Smooth muscle cell of the coronary artery (primary cell): ENCODE measurements around the gene KLF16. TPM values are rescaled to one million over a fixed set of nuclear protein-coding genes. Genes with fewer than 3 reads are reported as not detected.

Source experiments
- total RNA-seq: library from RNA; depleted of rRNA; stranded (reverse); fragments of >200 nt; gene quantifications from 2 replicates; pipeline ENCODE4 v1.2.3, GENCODE V29; 2014; ENCODE audit warnings: low replicate concordance

Gene KLF16
- 0.94 and 3.8 TPM in 2 replicates for total RNA-seq

DNA sequence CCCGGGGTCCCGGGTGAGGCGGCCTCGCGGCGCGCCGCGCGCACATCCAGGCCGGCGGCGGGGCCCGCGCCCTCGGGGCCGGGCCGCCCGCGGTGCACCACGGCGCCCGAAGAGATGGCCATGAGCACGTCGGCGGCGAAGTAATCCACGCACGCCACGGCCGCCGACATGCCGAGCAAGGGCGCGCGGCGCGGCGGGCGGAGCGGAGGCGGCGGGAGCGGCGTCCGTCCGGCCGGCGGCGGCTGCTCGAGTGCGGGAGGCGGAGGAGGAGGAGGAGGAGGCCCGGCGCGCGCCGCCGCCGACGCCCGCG is at the start of gene KLF16:
KLF16 (minus strand) TSS at position 252 of the 310 bp plus-strand sequence; CDS start at position 170, 82 bp downstream.

GRCh38 chr19:1905110-1905862 is 41.9 kb upstream of the KLF16 start, which contains the start of the genes ADAT3 and SCAMP4:
ADAT3 (plus strand) TSS chr19:1905399; CDS start chr19:1912048, 6,649 bp downstream.
SCAMP4 (plus strand) TSS chr19:1905399; CDS start chr19:1915020, 9,621 bp downstream.

DNA sequence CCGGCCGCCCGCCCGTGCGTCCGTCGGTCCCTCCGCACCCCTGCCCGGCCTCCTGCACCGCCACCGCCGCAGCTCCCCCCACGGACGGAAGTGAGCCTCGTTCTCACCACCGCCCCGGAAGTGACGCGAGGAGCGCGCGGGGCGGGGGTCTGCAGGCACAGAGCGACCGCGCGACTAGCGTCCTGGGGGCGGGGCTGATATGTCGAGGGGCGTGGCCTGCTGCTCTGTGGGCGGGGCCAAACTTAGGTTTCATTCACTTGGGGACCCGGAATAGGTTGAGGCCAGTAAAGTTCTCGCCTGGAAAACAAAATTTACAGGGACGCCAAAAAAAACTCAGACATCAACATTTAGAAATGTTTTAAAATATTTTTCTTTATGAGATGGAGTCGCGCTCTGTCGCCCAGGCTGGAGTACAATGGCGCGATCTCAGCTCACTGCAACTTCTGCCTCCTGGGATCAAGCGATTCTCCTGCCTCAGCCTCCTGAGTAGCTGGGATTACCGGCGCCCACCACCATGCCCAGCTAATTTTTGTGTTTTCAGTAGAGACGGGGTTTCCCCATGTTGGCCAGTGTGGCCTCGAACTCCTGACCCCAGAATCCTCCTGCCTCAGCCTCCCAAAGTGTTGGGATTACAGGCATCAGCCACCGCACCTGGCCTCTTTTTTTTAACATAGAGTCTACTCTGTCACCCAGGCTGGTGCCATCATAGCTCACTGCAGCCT is 22.2 kb upstream of the KLF16 start, which contains the start of gene ABHD17A:
ABHD17A (minus strand) TSS at position 99 of the 722 bp plus-strand sequence. CDS start 3,930 bp downstream, outside the sequence.

DNA sequence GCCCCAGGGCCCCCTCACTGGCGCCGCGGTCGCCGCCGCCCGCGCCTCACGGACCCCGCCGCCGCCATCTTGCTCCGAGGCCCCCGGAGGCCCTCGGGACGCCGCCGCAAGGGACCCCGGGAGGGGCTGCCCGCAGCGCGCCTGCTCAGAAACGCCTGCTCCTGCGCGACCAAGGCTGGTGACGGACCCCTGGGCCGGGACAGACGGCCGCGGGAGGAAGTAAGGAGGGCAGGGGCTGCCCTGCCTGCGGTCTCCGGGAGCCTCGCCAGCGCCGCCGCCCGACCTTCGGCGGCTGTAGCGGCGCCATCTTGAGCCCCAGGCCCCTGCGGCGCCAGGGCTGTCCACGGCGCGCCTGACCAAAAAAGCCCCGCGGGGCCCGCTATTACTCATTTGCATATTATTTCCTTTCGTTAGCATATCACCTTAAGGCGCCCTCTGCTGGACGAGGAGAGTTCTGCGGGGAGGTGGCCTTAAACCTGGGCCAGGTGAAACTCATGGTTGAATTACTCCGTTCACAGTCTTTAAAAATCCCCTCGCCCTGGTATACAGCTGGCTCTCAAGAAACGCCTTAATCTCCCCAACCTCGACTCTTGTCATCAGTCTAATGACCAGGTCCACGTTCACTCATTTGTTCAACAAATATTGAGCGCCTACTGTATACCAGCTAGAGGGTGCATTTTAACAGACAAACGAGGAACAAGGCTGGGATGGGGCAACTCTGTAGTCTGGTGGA is 14.8 kb downstream of the KLF16 start, which contains the start of gene REXO1:
REXO1 (minus strand) TSS at position 85 of the 733 bp plus-strand sequence. CDS start 125 bp downstream, outside the sequence.

GRCh38 chr19:1811942-1812425 is 51.4 kb downstream of the KLF16 start, which contains the start of gene ATP8B3:
ATP8B3 (minus strand) TSS chr19:1812276; CDS start chr19:1811736, 540 bp downstream.

Other genes starting within 250 kb of the KLF16 start
- gene TCF3, start 211.0 kb downstream of the KLF16 start, total RNA-seq, result 58.5 and 79.1 TPM in 2 replicates
- not detected in 2 replicates for gene ONECUT3, start 110.1 kb downstream of the KLF16 start, total RNA-seq
- gene ATP8B3, start 51.3 kb downstream of the KLF16 start, total RNA-seq, result 0.82 and 2.0 TPM in 2 replicates
- gene REXO1, start 15.1 kb downstream of the KLF16 start, total RNA-seq, result 2.9 and 4.1 TPM in 2 replicates
- gene ABHD17A, start 21.9 kb upstream of the KLF16 start, total RNA-seq, result 101 and 167 TPM in 2 replicates
- gene ADAT3, start 41.8 kb upstream of the KLF16 start, total RNA-seq, result 2.0 and 2.1 TPM in 2 replicates
- 12.4 and 20.6 TPM in 2 replicates for gene SCAMP4, start 41.8 kb upstream of the KLF16 start, total RNA-seq
- gene CSNK1G2, start 77.6 kb upstream of the KLF16 start, total RNA-seq, result 81.2 and 81.9 TPM in 2 replicates
- gene BTBD2, start 152.1 kb upstream of the KLF16 start, total RNA-seq, result 45.7 and 76.4 TPM in 2 replicates
- gene MKNK2, start 187.7 kb upstream of the KLF16 start, total RNA-seq, result 93.6 and 184 TPM in 2 replicates
- gene MOB3A, start 232.7 kb upstream of the KLF16 start, total RNA-seq, result 11.0 and 13.1 TPM in 2 replicates
- 0.90 and 2.1 TPM in 2 replicates for gene IZUMO4, start 233.3 kb upstream of the KLF16 start, total RNA-seq